Measurements from ENCODE around the gene MDFI. TPM values are rescaled to one million over a fixed set of nuclear protein-coding genes. Genes with fewer than 3 reads are reported as not detected.

The MDFI gene
- total RNA-seq, 1 experiment from 2014 or later = not detected

DNA sequence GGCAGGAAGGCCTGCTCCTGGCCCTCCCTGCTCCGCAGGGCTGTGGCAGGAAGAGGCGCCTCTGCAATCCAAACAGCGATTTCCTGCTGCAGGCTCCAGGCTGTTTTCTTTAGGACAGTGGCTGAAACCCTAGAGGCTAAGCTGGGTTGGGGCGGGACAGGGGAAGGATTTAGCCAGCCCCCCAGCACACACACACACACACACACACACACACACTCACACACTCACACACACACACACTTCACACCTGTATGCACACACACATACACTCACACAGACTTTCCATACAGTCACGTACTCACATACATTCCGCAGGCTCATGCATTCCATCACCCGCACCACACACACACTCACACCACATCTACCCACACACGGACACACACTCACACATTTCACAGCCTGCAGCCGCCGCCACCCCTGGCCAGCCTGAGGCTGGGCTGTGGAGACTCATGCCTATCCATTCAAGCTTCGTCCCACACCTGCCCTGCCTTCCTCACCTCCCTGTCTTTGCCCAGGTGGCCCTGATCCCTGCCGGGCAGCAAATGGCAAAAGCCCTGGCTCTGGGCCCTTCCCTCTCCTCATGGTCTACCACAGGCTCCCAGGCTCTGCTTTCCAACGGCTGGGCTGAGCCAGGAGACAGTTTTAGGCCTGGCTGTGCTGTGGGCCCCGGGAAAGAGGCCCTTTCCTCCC is 17.9 kb downstream of the MDFI start:
- DNase-seq (ENCODE audit: low read depth) = no peak
- in situ Hi-C loops (cut with HindIII; ENCODE audit: low pct_unique_long_range_greater_than_20kb, low sequenced_read_pairs) = no loop called here

DNA sequence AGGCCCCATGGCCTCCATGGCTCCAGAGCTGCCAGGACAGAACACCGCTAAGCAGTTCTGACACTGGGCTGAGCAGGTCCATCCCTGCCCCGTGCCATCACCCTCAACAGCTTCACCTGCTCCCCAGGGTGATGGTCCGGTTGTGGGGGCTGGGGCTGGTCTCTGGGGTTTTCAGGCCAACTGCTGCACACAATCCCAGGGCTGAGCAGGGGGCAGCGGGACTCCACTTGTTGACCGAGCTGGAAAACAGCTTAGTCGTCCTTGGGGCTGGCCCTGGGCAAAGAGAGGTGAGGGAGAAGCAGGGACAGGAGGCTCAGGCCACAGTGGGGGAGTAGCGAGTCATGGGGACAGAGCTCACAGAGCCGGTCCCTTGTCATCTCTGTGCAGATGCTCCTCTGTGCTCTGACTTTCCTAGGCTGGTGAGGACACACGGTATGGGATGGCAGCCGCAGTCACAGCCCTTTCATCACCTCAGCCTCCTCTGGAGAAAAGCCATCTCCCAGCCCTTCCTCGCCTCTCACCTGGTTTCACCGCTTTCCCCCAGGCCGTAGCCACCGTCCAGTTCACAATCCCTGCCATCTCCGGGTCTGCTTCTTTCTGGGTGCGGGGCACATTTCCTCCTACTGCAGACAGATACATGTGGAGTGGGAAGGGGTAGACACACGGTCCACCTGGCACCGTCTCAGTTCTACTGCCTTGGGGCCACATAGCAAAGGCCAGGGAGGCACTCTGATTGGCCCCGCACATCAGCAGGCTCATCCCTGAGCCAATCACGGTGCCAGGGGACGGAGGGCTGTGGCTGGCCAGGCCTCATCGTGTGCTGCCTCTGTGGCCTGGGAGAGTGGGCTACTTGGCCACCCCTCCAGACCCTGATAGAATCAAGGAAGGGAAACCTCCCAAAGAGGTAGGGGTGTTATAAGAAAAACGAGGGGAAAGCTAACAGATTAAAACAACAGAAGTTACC is 19.1 kb downstream of the MDFI start:
- in situ Hi-C loops (cut with HindIII; ENCODE audit: low pct_unique_long_range_greater_than_20kb, low sequenced_read_pairs) = no loop called here

DNA sequence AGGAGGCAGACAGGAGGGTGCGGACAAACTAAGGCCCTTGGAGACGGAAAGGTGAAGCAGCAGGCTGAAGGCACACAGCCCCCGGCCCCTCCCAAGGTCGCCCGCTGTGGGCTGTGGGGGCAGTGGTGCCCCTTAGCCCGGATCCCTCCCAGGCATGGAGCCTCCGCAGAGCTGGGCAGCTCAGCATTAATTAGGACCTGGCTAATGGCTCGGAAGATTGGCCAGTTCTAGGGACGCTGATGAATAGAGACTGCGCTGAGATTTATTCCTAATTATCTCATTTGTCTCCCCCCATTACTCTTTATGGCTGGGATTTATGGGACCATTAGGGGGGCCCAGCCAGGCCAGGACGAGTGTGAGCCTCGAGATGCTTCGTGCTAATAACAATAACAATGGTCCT is 20.4 kb downstream of the MDFI start:
- DNase-seq (ENCODE audit: low read depth) = no peak
- in situ Hi-C loops (cut with HindIII; ENCODE audit: low pct_unique_long_range_greater_than_20kb, low sequenced_read_pairs) = no loop called here

More for the DNA sequence above, 19.1 kb downstream of the MDFI start:
- DNase-seq (ENCODE audit: low read depth) = no peak

GRCh38 chr6:41659935-41660334 is 21.7 kb downstream of the MDFI start:
- DNase-seq (ENCODE audit: low read depth) = no peak
- in situ Hi-C loops (cut with HindIII; ENCODE audit: low pct_unique_long_range_greater_than_20kb, low sequenced_read_pairs) = no loop called here

GRCh38 chr6:41663568-41663967 is 25.3 kb downstream of the MDFI start:
- in situ Hi-C loops (cut with HindIII; ENCODE audit: low pct_unique_long_range_greater_than_20kb, low sequenced_read_pairs) = no loop called here

DNA sequence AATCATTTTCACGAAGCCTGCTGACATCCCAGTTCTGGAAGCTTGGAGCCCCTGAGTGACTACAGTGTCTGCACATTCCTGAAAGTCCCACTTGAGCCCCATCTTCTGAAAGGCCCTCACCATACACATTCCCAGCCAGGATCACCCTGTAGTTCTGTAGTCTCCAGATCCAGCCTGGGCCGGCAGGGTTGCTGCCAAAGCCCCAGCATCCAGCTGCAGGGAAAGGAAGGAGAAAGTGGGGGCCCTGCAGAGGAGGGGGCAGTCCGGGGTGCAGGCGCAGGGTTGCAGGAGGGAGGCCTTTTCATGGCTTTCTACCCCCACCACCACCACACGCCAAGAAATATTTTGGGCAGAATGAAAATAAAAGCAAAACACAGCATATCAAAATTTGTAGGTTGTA is 26.0 kb downstream of the MDFI start:
- in situ Hi-C loops (cut with HindIII; ENCODE audit: low pct_unique_long_range_greater_than_20kb, low sequenced_read_pairs) = no loop called here
- DNase-seq (ENCODE audit: low read depth) = no peak

More at GRCh38 chr6:41663568-41663967, 25.3 kb downstream of the MDFI start:
- DNase-seq (ENCODE audit: low read depth) = no peak

GRCh38 chr6:41667195-41667594 is 28.9 kb downstream of the MDFI start:
- in situ Hi-C loops (cut with HindIII; ENCODE audit: low pct_unique_long_range_greater_than_20kb, low sequenced_read_pairs) = no loop called here
- no peak for DNase-seq (ENCODE audit: low read depth)

- DNase-seq (ENCODE audit: low read depth) = no peak
- in situ Hi-C loops (cut with HindIII; ENCODE audit: low pct_unique_long_range_greater_than_20kb, low sequenced_read_pairs) = no loop called here
These were observed 30.7 kb downstream of the MDFI start for GRCh38 chr6:41668968-41669367.

DNA sequence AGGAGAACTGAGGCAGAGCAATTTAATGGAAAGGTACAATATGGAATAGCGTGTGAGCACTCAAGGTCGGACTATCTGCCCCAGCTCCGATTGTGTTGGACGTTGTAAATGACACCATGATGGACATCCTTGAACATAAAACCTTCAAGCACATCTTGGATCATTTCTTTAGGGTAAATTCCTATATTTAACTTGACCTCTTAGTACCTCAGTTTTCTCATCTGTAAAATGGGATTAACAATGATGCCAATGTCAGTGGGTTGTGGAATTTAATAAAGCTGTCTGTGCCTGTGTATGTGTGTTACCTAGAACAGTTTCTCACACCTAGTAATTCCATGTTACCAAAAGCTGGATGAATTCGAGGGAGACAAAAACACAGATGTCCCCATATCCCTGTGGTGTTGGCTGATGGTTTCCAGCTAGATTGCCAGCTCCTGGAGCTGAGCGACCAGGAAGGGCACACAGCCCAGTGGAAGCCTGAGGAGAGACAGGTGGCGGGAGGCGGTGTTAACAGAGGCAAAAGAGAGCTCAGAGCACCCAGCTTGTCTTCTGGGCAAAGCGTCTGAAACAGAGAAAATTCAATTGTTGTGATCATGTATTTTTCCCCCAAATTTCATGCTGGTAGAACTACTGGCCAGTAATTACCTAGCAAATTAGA is 32.6 kb downstream of the MDFI start:
- in situ Hi-C loops (cut with HindIII; ENCODE audit: low pct_unique_long_range_greater_than_20kb, low sequenced_read_pairs) = no loop called here
- DNase-seq (ENCODE audit: low read depth) = no peak

DNA sequence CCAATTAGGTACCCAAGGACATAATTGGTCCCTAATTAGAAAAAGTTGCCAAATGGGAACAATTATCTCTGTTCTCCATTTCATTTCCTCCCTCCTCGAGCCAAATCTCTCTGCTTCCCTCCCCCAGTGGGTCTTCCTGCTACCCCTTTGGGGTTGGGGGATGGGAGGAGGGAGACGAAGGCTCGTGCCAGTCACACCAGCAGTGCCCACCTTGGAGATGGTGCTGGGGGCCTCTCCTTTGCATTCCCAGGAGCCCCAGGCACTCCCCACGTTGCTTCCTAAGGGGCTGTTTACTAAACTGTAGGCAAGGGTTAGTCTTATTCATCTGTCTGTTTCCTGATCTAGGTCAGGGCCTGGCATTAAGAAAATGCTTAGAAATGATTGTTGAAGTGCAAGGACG is 33.1 kb downstream of the MDFI start:
- in situ Hi-C loops (cut with HindIII; ENCODE audit: low pct_unique_long_range_greater_than_20kb, low sequenced_read_pairs) = no loop called here
- no peak for DNase-seq (ENCODE audit: low read depth)

DNA sequence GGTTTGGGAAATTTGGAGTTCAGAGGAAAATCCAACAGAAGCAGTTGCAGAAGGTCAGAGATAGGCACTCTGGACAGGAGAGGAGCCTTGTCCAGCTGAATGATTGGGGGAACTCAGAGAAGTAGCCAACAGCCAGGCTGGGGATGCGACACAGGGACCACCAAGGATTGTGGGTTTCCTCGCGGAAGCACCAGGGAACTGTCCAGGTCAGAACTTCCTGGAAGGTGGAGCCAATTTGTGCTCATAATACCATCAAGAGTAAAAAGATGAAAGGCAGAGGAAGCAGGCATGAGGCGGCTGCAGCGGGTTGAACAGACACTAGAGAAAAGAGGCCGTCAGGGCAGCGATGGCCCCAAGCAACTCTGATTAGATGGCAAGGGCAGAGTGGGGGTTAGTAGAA is 33.7 kb downstream of the MDFI start:
- in situ Hi-C loops (cut with HindIII; ENCODE audit: low pct_unique_long_range_greater_than_20kb, low sequenced_read_pairs) = no loop called here
- no peak for DNase-seq (ENCODE audit: low read depth)

- in situ Hi-C loops (cut with HindIII; ENCODE audit: low pct_unique_long_range_greater_than_20kb, low sequenced_read_pairs) = no loop called here
- DNase-seq (ENCODE audit: low read depth) = no peak
These were observed 34.8 kb downstream of the MDFI start for GRCh38 chr6:41672816-41673703.

- in situ Hi-C loops (cut with HindIII; ENCODE audit: low pct_unique_long_range_greater_than_20kb, low sequenced_read_pairs) = no loop called here
- DNase-seq (ENCODE audit: low read depth) = no peak
These were observed 35.4 kb downstream of the MDFI start for GRCh38 chr6:41673704-41674000.

GRCh38 chr6:41674231-41675000 is 36.1 kb downstream of the MDFI start:
- DNase-seq (ENCODE audit: low read depth) = no peak
- in situ Hi-C loops (cut with HindIII; ENCODE audit: low pct_unique_long_range_greater_than_20kb, low sequenced_read_pairs) = no loop called here

DNA sequence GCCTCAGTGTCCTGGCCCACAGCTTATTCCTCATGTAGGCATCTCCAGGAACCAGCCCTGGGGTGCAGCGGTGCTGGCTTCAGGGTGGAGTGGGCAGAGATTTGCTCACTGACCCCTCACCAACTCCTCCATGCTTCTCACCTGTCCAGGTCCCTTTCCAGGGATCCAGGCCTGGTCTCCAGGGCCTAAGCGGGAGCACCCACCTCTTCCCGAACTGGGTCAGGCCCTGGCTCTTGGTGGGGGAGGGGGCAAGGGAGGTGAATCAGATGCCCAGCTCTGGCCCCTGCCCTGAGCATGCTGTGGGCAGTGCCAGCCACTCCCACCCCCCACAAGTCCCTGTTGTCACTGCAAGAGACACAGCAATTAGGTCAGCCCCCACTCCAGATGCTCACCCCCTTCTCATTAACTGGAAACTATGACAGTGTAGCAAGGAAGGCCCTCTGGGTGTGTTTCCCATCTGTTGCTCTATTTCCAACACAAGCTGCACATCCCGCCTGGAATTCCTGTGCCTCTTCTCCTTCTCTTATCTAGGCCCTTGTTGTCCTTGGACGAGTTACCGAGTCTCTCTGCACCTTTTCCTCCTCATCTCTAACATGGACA is 37.0 kb downstream of the MDFI start:
- DNase-seq (ENCODE audit: low read depth) = no peak
- in situ Hi-C loops (cut with HindIII; ENCODE audit: low pct_unique_long_range_greater_than_20kb, low sequenced_read_pairs) = no loop called here

DNA sequence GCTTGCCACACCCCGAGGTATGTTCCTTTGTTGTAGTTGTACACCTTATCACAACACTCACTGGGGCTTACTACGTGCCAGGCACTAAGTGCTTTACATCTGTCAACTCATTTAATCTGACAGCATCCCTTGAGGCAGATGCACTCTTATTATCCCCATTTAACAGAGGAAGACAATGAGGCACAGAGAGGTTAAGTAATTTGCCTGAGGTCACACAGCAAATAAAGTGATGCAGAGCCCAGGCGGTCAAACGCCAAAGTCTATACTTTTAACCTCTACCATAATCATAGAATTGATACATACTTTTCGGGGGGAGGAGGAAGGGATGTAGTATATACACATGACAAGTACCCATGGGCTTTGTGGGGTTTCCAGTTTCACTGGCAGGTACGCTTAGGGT is 37.7 kb downstream of the MDFI start:
- no peak for DNase-seq (ENCODE audit: low read depth)
- in situ Hi-C loops (cut with HindIII; ENCODE audit: low pct_unique_long_range_greater_than_20kb, low sequenced_read_pairs) = no loop called here

DNA sequence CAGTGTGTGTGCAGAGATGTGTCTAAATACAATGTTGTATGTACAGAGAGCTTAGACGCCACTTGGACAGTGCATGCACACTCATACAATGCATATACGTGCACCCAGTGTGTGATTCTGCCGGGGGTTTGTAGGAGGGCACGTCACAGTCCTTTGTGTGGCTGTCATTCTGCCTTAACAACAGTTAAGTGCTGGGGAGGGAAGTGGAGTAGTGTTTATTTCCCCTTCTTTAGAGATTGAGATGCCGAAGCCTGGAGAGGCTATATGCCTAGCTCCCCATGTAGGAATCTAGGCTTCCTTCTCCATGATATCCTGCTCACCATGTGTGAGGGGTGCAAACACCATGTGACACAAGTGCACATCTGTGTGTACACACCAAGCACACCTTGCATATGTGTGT is 38.2 kb downstream of the MDFI start:
- no peak for DNase-seq (ENCODE audit: low read depth)
- in situ Hi-C loops (cut with HindIII; ENCODE audit: low pct_unique_long_range_greater_than_20kb, low sequenced_read_pairs) = no loop called here
